HCT116 (cell line): ENCODE data around the gene HIVEP3. TPM values are rescaled to one million over a fixed set of nuclear protein-coding genes. Genes with fewer than 3 reads are reported as not detected.

Experiments used
- ATAC-seq: fragments of 200-7000 bp; cut with Tn5 transposase; 2 replicates; pipeline ENCODE4 v1.9.1; 2020; ENCODE audit warnings: mild to moderate bottlenecking, moderate library complexity
- BruUV-seq: library from RNA; stranded (reverse); fragments of 400-500 nt; replicated peaks from 2 replicates; lab custom pipeline; 2021; lab: Mats Ljungman, UMichigan
- CTCF ChIA-PET: fragments of 300-600 bp; sonication (Branson Sonifier 250); formaldehyde crosslinking; loops from one replicate; lab custom pipeline; 2021; ENCODE audit warnings: antibody characterized with exemption; lab: Charles Lee
- POLR2A ChIA-PET: fragments of 300-600, 350-600 bp; sonication (Branson Sonifier 250); formaldehyde crosslinking; loops from one replicate; lab custom pipeline; 2021; ENCODE audit warnings: antibody characterized with exemption; lab: Charles Lee
- RAD21 ChIA-PET, 2 experiments: fragments of 300-600 bp; sonication (Branson Sonifier 250); formaldehyde crosslinking; loops; one replicate each; lab custom pipeline; 2023; ENCODE audit warnings: low total read pairs in 2 of 2; ENCODE audit not compliant: uncharacterized antibody in 2 of 2, unreplicated experiment in 2 of 2, low non-redundant PET in 1 of 2; lab: Charles Lee
- DNase-seq: peaks from one replicate; pipeline ENCODE4 v3.0.0-alpha.2; 2010; ENCODE audit warnings: low read depth, low spot score
- H2AFZ ChIP-seq: fragments of 200-600 bp; shearing (Covaris generic), sonication (generic); 2 replicates; pipeline ENCODE4 v1.6.1; 2017; ENCODE audit warnings: low read depth, mixed run types, mixed read lengths, antibody characterized with exemption, low read length; ENCODE audit not compliant: poor library complexity, severe bottlenecking
- H3K27ac ChIP-seq: 2 replicates; pipeline ENCODE4 v1.5.1; 2012; ENCODE audit warnings: low read depth, low read length
- H3K27me3 ChIP-seq: fragments of 200-600 bp; sonication (generic); 2 replicates; pipeline ENCODE4 v1.6.1; 2016; ENCODE audit warnings: mixed run types, low read length, mixed read lengths; ENCODE audit not compliant: insufficient read depth
- H3K36me3 ChIP-seq, 2 experiments: fragments of 200-500 bp in 1 of 2; fragments of 200-600 bp in 1 of 2; sonication (Bioruptor generic) in 1 of 2; sonication (generic) in 1 of 2; 2 replicates each; pipeline versions ENCODE4 v1.5.1 to v1.6.1; 2014 to 2016; ENCODE audit warnings: low read length in 2 of 2, inconsistent platforms in 1 of 2, mixed read lengths in 1 of 2, mixed run types in 1 of 2; ENCODE audit not compliant: insufficient read depth in 2 of 2, control insufficient read depth in 1 of 2
- H3K4me1 ChIP-seq, 2 experiments: fragments of 200-600 bp in 1 of 2; sonication (generic) in 1 of 2; 2 replicates each; pipeline versions ENCODE4 v1.5.1 to v1.6.1; 2012 to 2017; ENCODE audit warnings: low read length in 2 of 2, inconsistent platforms in 1 of 2, mild to moderate bottlenecking in 1 of 2, mixed read lengths in 1 of 2, mixed run types in 1 of 2, moderate library complexity in 1 of 2; ENCODE audit not compliant: insufficient read depth in 2 of 2, control insufficient read depth in 1 of 2
- H3K4me2 ChIP-seq: fragments of 200-600 bp; sonication (generic); 2 replicates; pipeline ENCODE4 v1.6.1; 2017; ENCODE audit warnings: mixed run types, low read length, mixed read lengths
- H3K4me3 ChIP-seq, 2 experiments: fragments of 200-600 bp in 1 of 2; sonication (generic) in 1 of 2; replicated peaks in 1 of 2; 2 replicates each; pipeline ENCODE4 v1.5.1; 2011 to 2016; ENCODE audit warnings: low read length in 2 of 2, control low read depth in 1 of 2, low read depth in 1 of 2, mild to moderate bottlenecking in 1 of 2, mixed read lengths in 1 of 2, mixed run types in 1 of 2
- H3K79me2 ChIP-seq: fragments of 200-600 bp; sonication (generic); 2 replicates; pipeline ENCODE4 v1.6.1; 2017; ENCODE audit warnings: mild to moderate bottlenecking, mixed run types, low read length, moderate library complexity, mixed read lengths; ENCODE audit not compliant: insufficient read depth
- H3K9ac ChIP-seq: fragments of 200-600 bp; sonication (generic); 2 replicates; pipeline ENCODE4 v1.6.1; 2016; ENCODE audit warnings: low read length, mixed read lengths
- H3K9me2 ChIP-seq: fragments of 200-600 bp; sonication (generic), shearing (Covaris generic); 2 replicates; pipeline ENCODE4 v1.6.1; 2017; ENCODE audit warnings: mixed run types, mild to moderate bottlenecking, moderate library complexity; ENCODE audit not compliant: insufficient read depth
- H3K9me3 ChIP-seq, 2 experiments: fragments of 200-500 bp in 1 of 2; fragments of 200-600 bp in 1 of 2; sonication (Bioruptor generic) in 1 of 2; sonication (generic) in 1 of 2; 2 replicates each; pipeline ENCODE4 v1.6.1; 2014 to 2017; ENCODE audit warnings: low read length in 2 of 2, mixed read lengths in 2 of 2, inconsistent platforms in 1 of 2, low read depth in 1 of 2, mild to moderate bottlenecking in 1 of 2, mixed run types in 1 of 2, moderate library complexity in 1 of 2; ENCODE audit not compliant: control insufficient read depth in 1 of 2, insufficient read depth in 1 of 2
- H4K20me1 ChIP-seq: fragments of 200-600 bp; sonication (generic), shearing (Covaris generic); 2 replicates; pipeline ENCODE4 v1.6.1; 2017; ENCODE audit warnings: mixed run types, mild to moderate bottlenecking, moderate library complexity; ENCODE audit not compliant: insufficient read depth
- CBX3 ChIP-seq: IDR thresholded peaks from 2 replicates; pipeline ENCODE4 v1.6.1; 2012; ENCODE audit warnings: low read depth
- CEBPB ChIP-seq: IDR thresholded peaks from 2 replicates; pipeline ENCODE4 v1.6.1; 2012; ENCODE audit warnings: low read depth
- EGR1 ChIP-seq: IDR thresholded peaks from 2 replicates; pipeline ENCODE4 v1.6.1; 2012; ENCODE audit warnings: low read depth
- EZH2phosphoT487 ChIP-seq: fragments of 200-600 bp; IDR thresholded peaks from 2 replicates; pipeline ENCODE4 v1.6.1; 2018; ENCODE audit warnings: antibody characterized with exemption, borderline replicate concordance
- FOSL1 ChIP-seq: IDR thresholded peaks from 2 replicates; pipeline ENCODE4 v1.6.1; 2012; ENCODE audit warnings: low read depth
- JUND ChIP-seq: IDR thresholded peaks from 2 replicates; pipeline ENCODE4 v1.6.1; 2012
- POLR2A ChIP-seq: IDR thresholded peaks from 2 replicates; pipeline ENCODE4 v1.7.0; 2011; ENCODE audit warnings: borderline replicate concordance; ENCODE audit not compliant: insufficient read depth, insufficient read length; ENCODE audit errors: extremely low read depth
- POLR2AphosphoS5 ChIP-seq: IDR thresholded peaks from 2 replicates; pipeline ENCODE4 v1.6.1; 2011; ENCODE audit warnings: mild to moderate bottlenecking, low read depth, low read length, moderate library complexity
- RAD21 ChIP-seq: IDR thresholded peaks from 2 replicates; pipeline ENCODE4 v1.6.1; 2012; ENCODE audit warnings: low read depth, mild to moderate bottlenecking
- SIN3A ChIP-seq: IDR thresholded peaks from 2 replicates; pipeline ENCODE4 v1.6.1; 2012; ENCODE audit warnings: low read depth
- SRF ChIP-seq: IDR thresholded peaks from 2 replicates; pipeline ENCODE4 v1.6.1; 2012; ENCODE audit warnings: low read depth
- TCF7L2 ChIP-seq: IDR thresholded peaks from 2 replicates; pipeline ENCODE4 v1.7.0; 2011; ENCODE audit warnings: borderline replicate concordance, inconsistent platforms; ENCODE audit not compliant: insufficient read depth, insufficient read length; ENCODE audit errors: extremely low read depth
- YY1 ChIP-seq: IDR thresholded peaks from 2 replicates; pipeline ENCODE4 v1.6.1; 2011; ENCODE audit warnings: low read length, low read depth, moderate library complexity, mild to moderate bottlenecking; ENCODE audit not compliant: insufficient replicate concordance; ENCODE audit errors: extremely low read depth
- ZFX ChIP-seq: fragments of 450-650 bp; IDR thresholded peaks from 2 replicates; pipeline ENCODE4 v1.6.1; 2017
- ZNF274 ChIP-seq: fragments of 200-500 bp; sonication (Bioruptor generic); IDR thresholded peaks from 2 replicates; pipeline ENCODE4 v1.6.1; 2014; ENCODE audit warnings: mild to moderate bottlenecking, low read depth, low read length, inconsistent platforms
- intact Hi-C: fragments of 100-400 bp; cut with micrococcal nuclease; formaldehyde crosslinking; loops from 2 replicates; pipeline ENCODE4 v1.10.0; 2022
- total RNA-seq: library from RNA; stranded (reverse); gene quantifications from one replicate; pipeline ENCODE4 v1.2.1, GENCODE V29; 2021; ENCODE audit not compliant: unreplicated experiment
- TF ChIP-seq, protein P1 (sequence below): IDR thresholded peaks from 2 replicates; pipeline ENCODE4 v1.6.1; 2012
- TF ChIP-seq, protein P2 (sequence below): IDR thresholded peaks from 2 replicates; pipeline ENCODE4 v1.6.1; 2012; ENCODE audit warnings: low read depth
- TF ChIP-seq, protein P3 (sequence below): IDR thresholded peaks from 2 replicates; pipeline ENCODE4 v1.6.1; 2012

HIVEP3 gene
- total RNA-seq, 1 experiment from 2014 or later = 7.1 TPM

DNA sequence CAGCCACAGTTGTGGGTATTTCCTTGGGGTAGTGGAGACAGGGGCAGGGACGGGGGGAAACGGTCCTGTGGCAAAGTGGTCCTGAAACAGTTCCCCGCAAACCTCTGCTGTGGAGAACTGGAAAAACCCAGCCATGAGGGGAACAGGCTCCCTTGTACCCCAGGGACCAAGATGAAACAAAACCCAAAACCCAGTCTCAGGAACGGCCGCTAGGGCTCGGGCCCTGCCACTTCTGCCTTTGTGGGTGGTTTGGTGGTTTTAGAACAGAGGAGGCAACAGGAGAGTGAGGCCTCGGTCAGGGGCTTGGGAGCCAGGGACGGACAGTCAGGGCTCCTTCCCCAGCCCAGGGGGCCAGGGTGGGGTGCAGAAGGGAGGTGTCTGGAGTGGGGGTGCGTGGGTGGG lies 409.5 kb downstream of the HIVEP3 start:
- Histone ChIP-seq H3K4me2 (no peak overlapping the region), H2AFZ (no peak overlapping the region), H3K9me2 (no peaks in the 10 kb centered on the region), H3K36me3 (no peaks in the 10 kb centered on the region), H3K27me3 (no peaks in the 10 kb centered on the region), H3K9me3 (no peaks in the 10 kb centered on the region), H3K79me2 (no peaks in the 10 kb centered on the region), H3K9ac (no peak overlapping the region), H4K20me1 (no peaks in the 10 kb centered on the region), H3K27ac (no peak overlapping the region), H3K4me3 (no peak overlapping the region), H3K4me1 (peaks cover 12 to 19% of the 10 kb centered on the region in 2 experiments)
- POLR2A ChIA-PET = no interaction called here
- RAD21 ChIA-PET = no interaction called here
- intact Hi-C loops = no loop called here
- ATAC-seq (no peak), DNase-seq (no peak)
- no TSS peak for BruUV-seq
- CTCF ChIA-PET = no interaction called here
- no peak for TF ChIP-seq YY1
- no peak for TF ChIP-seq ZNF274

DNA sequence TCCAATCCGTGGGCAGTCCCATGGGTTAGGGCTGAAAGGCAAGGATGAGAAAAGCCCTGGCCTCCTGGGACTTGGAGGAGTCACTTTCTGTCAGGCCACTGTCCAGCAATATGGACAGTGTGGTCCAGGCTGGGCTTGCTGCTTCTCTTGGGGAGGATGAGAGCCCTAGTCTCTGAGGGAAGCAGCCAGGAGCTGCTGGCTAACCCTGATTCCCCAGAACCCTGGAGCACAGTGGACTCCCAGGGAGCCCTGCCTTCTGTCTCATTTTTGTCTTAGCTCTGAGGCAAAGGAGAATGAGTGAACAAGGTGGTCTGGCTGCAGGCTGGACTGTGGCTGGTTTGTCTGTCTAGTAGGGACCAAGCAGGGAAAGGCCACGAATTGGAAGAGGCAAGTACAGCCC lies 410.4 kb downstream of the HIVEP3 start:
- Histone ChIP-seq H3K36me3 (no peaks in the 10 kb centered on the region), H3K9me2 (no peaks in the 10 kb centered on the region), H3K9ac (no peak overlapping the region), H3K27ac (no peak overlapping the region), H2AFZ (no peak overlapping the region), H3K4me3 (no peak overlapping the region), H3K9me3 (no peaks in the 10 kb centered on the region), H4K20me1 (no peaks in the 10 kb centered on the region), H3K79me2 (no peaks in the 10 kb centered on the region), H3K4me1 (peaks cover 14 to 21% of the 10 kb centered on the region in 2 experiments), H3K4me2 (no peak overlapping the region), H3K27me3 (no peaks in the 10 kb centered on the region)
- no peak for DNase-seq
- CTCF ChIA-PET = no interaction called here
- ATAC-seq = no peak
- POLR2A ChIA-PET = no interaction called here
- intact Hi-C loops = no loop called here
- BruUV-seq = no TSS peak
- RAD21 ChIA-PET = no interaction called here
- no peak for TF ChIP-seq POLR2AphosphoS5
- TF ChIP-seq YY1 = no peak
- TF ChIP-seq EZH2phosphoT487 = no peak
- TF ChIP-seq, protein P1, sequence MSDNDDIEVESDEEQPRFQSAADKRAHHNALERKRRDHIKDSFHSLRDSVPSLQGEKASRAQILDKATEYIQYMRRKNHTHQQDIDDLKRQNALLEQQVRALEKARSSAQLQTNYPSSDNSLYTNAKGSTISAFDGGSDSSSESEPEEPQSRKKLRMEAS = no peak
- TF ChIP-seq TCF7L2 = no peak
- no peak for TF ChIP-seq POLR2A
- TF ChIP-seq FOSL1 = no peak
- TF ChIP-seq, protein P2, sequence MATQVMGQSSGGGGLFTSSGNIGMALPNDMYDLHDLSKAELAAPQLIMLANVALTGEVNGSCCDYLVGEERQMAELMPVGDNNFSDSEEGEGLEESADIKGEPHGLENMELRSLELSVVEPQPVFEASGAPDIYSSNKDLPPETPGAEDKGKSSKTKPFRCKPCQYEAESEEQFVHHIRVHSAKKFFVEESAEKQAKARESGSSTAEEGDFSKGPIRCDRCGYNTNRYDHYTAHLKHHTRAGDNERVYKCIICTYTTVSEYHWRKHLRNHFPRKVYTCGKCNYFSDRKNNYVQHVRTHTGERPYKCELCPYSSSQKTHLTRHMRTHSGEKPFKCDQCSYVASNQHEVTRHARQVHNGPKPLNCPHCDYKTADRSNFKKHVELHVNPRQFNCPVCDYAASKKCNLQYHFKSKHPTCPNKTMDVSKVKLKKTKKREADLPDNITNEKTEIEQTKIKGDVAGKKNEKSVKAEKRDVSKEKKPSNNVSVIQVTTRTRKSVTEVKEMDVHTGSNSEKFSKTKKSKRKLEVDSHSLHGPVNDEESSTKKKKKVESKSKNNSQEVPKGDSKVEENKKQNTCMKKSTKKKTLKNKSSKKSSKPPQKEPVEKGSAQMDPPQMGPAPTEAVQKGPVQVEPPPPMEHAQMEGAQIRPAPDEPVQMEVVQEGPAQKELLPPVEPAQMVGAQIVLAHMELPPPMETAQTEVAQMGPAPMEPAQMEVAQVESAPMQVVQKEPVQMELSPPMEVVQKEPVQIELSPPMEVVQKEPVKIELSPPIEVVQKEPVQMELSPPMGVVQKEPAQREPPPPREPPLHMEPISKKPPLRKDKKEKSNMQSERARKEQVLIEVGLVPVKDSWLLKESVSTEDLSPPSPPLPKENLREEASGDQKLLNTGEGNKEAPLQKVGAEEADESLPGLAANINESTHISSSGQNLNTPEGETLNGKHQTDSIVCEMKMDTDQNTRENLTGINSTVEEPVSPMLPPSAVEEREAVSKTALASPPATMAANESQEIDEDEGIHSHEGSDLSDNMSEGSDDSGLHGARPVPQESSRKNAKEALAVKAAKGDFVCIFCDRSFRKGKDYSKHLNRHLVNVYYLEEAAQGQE = no peak
- TF ChIP-seq SIN3A = no peak
- TF ChIP-seq CBX3 = no peak
- no peak for TF ChIP-seq CEBPB
- TF ChIP-seq, protein P3, sequence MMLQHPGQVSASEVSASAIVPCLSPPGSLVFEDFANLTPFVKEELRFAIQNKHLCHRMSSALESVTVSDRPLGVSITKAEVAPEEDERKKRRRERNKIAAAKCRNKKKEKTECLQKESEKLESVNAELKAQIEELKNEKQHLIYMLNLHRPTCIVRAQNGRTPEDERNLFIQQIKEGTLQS = no peak
- no peak for TF ChIP-seq ZNF274
- no peak for TF ChIP-seq RAD21
- no peak for TF ChIP-seq JUND
- TF ChIP-seq SRF = no peak
- no peak for TF ChIP-seq ZFX
- TF ChIP-seq EGR1 = no peak
